ENCODE results near the gene IL3.
A peak's percentile ranks its signal among the peaks of the same experiment; 100 is the strongest.
"Not testable (repeated sequence)": the region's sequence is repeated elsewhere in the genome, so short reads cannot be mapped to it uniquely, and the experiment has no call there.

IL3 gene

DNA sequence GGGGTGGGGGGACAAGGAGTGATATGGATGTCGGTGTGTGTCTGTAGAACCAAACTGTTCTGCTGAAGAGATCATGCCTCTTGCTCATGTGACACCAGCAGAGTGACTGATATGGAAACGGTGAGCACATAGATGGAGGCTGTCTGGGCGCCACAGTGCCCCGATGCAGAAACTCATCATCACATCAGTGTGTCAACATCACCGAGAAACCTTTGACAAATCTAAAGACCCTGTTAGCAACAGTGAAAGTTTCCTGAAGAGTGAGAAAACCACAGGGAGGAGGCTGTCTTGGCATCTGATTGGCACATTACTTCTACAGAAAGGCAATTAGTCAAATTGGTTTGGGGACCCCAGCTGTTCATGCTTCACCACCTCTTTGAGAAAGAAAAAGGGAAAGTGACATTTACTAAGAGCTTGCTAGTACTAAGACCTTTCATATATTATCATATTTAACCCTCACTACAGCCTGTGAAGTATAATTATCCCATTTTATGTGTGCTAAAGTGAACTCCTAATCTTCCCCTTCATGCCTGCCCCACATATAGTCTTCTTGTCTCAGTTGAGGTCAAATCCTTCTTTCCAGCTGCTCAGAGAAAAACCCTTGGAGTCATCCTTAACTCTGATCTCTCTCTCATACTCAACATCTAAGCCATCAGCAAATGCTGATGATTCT, 38.8 kb downstream of the IL3 start:
- in situ Hi-C loops (cut with MboI; ENCODE audit: low pct_unique_long_range_greater_than_20kb, low sequenced_read_pairs): no loop called here
- DNase-seq: no peak

DNA sequence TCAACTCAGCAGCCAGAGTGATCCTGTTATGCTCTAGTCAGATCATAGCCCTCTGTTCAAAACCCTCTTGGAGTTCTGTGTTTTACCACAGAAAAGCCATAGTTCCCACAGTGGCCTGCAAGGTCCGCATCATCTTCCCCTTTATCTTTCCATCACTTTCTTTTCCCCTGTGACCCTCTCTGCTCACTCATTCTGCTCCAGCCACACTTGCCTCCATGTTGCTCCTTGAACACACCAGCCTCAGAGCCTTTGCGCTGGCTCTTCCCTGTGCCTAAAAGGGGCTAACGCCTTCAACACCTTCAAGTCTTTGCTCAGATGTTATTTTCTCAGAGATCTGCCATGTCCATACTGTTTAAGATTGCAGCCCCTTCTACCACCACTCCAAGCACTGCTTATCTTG, 39.5 kb downstream of the IL3 start:
- DNase-seq: no peak
- in situ Hi-C loops (cut with MboI; ENCODE audit: low pct_unique_long_range_greater_than_20kb, low sequenced_read_pairs): no loop called here

DNA sequence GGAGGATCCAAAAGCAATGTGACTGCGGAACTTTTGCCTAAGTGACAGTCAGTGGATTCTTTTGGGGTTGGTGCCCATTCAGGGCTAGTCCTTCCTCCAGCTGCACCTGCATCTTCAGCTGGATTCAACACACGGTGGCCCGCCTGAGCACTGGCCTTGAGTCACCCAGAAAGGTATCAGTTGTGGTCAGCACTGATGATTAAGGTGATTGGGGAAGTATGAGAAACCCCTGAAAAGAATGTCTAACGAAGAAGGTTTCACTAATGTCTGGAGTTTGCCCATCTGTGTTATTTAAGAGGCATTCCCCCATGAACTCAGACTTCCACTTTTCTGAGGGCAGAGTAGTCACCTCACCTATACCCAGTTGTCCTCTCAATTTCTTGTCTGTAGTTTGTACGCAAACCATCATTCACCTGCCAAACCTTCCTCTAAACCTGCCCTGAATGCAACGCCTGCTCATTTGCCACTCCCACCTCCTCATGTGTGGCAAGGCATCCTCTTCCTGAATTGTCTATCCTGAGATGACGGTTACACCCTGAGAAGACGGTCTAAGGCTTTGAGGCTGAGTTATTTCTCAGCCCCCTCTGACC, 40.3 kb downstream of the IL3 start:
- in situ Hi-C loops (cut with MboI; ENCODE audit: low pct_unique_long_range_greater_than_20kb, low sequenced_read_pairs): no loop called here
- no peak for DNase-seq

DNA sequence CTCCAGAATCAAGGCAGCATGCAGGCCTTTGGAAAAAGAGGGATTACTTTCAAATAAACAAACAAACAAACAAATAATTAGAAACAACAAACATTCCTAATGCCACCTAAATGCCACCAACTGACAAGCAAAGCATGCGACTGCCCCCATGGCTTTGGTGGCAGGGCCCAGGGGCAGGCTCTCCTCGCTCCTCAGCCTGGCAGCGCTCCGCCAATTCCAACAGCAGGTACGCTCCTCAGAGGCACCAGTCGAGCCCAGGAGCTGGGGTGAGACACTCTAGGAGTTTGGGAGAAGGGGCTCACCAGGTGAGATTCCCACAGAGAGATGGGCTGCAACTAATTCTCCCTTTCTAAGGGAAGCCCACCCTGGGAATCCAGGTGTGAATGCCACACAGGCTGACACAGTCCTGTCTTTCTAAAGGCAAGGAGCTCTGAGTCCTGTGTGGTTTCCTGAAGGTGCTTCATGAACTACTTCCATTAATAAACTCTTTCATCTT, 41.0 kb downstream of the IL3 start:
- DNase-seq: no peak
- in situ Hi-C loops (cut with MboI; ENCODE audit: low pct_unique_long_range_greater_than_20kb, low sequenced_read_pairs): no loop called here

DNA sequence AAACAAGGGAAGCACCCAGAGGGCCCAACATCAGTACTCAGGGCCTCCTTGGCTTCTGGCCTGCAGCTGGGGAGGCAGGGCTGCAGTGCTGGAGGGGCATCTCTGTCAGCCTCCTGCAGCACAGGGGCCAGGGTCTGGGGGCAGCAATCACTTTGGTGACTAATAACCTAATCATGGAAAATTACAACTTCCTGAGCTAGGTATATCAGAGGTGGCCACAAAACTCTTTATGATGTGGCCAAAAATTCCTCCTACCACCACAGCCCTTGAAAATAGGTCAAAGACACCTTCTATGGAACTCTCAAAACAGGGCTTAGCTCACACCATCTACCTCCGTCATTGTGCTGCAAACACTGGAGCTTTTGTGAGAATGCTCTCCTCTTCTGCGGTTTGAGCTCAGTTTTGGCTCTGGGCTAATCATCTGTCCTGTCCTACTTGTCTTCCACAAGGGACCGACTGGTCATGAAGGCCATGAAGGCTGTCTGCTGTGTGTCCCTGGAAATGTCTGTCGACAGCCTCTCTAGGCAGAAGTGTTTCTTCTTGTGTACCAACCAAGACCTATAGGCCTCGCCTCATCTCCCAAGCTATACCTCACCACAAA, 41.7 kb downstream of the IL3 start:
- in situ Hi-C loops (cut with MboI; ENCODE audit: low pct_unique_long_range_greater_than_20kb, low sequenced_read_pairs): no loop called here
- DNase-seq: no peak

DNA sequence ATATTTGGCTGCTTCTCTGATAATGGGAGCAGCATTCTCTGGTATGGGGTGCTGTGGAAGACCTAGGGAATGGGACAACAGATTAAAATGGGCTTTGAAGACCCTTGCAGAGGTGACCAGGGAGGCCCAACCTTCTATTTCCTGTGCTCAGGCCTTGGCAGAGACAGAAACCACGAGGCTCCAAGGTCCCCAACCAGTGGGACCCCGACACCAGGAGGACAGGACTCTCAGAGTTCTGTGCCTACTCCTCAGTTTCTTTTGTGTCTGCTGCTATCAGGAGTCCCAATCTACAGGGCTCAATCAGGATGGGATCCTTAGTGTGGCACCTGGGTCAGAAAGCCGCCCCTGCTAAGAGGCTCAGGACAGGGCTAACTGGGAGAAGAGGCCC, 42.5 kb downstream of the IL3 start:
- in situ Hi-C loops (cut with MboI; ENCODE audit: low pct_unique_long_range_greater_than_20kb, low sequenced_read_pairs): no loop called here

DNA sequence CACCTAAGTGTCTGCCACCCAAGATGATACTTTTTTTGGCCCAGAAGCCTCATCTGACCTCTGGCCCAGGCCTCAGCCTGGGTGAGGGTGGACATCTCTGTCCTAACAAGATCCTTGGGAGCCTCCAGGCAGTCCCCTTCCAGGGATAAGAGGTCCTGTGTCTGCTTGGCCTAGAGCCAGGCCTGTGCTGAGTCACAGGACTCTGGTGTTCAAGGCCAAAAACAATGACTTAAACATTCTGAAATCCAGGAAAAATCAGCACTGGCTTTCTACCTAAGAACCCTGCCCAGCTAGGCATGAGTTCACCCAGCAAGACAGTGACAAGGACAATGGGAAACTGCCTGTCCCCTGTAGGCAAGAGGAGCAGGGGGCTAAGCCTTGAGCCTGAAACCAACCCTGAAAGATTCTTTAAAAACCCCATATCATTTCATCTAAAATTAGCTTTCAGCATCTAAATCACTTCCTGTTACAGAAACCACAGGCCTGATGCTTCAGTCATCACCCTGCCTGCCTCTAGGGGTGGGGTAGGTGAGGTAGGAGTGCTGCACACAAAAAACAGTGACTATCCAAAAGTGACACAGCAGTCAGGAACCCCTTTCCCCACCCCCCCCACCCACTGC, 43.0 kb downstream of the IL3 start:
- DNase-seq: peak; percentile 84
- in situ Hi-C loops (cut with MboI; ENCODE audit: low pct_unique_long_range_greater_than_20kb, low sequenced_read_pairs): no loop called here

More for the DNA sequence above, 42.5 kb downstream of the IL3 start:
- DNase-seq: no peak

DNA sequence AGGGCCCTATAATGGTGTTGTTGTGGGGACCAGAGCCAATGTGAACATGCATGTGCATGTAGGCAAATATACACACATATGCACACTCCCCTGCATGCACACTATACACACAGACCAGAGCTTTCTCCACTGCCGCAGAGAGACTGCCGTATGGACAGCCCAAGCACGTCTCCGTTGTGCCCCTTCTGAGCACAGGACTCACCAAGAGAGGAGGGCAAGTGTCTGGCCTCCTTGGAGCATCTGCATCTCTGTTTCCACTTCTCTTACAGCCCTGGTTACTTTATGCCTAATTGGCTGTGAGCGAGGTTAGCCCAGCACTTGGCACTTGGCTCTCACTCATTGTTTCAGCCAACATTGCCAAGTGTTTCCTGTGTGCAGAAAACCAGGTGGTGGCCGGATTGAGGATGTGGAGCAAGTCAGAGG, 43.5 kb downstream of the IL3 start:
- DNase-seq: no peak
- in situ Hi-C loops (cut with MboI; ENCODE audit: low pct_unique_long_range_greater_than_20kb, low sequenced_read_pairs): no loop called here

DNA sequence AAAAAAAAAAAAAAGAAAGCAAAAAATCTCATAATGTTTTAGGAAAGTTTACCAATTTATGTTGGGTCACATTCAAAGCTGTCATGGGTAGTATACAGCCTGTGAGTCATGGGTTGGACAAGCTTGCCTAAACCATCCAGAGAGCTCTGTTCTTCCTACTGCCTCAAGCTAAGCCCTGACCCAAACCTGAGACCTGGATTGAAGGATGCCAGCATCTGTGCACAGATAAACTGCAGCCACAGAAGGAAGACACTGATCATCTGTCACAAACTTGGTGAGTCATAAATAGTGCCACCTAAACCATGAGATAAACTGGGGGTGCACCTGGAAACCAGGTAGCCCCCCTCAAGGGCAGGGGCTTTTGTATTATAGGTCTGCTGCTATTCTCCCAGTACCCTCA, 44.1 kb downstream of the IL3 start:
- in situ Hi-C loops (cut with MboI; ENCODE audit: low pct_unique_long_range_greater_than_20kb, low sequenced_read_pairs): no loop called here
- no peak for DNase-seq

DNA sequence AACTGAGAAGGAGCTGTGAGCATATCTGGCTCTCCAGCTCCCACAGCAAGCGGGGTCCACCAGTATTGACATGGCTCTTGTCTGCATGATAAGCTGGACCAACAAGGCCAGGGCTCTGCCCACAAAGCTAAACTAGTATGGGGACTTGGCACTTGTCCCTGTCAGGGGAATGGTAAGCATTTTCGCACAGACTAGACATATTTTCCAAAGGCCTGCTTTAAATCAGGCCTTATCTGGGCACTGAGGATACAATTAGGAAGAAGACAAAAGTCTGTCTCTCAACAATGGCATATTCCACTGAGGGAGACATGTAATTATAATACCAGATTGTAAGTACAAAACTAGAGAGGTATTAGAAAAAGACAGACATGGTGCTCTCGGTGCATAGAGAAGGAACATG, 45.2 kb downstream of the IL3 start:
- DNase-seq: no peak
- in situ Hi-C loops (cut with MboI; ENCODE audit: low pct_unique_long_range_greater_than_20kb, low sequenced_read_pairs): no loop called here

DNA sequence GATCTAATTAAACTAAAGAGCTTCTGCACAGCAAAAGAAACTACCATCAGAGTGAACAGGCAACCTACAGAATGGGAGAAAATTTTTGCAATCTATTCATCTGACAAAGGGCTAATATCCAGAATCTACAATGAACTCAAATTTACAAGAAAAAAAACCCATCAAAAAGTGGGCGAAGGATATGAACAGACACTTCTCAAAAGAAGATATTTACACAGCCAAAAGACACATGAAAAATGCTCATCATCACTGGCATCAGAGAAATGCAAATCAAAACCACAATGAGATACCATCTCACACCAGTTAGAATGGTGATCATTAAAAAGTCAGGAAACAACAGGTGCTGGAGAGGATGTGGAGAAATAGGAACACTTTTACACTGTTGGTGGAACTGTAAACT, 48.0 kb downstream of the IL3 start:
- in situ Hi-C loops (cut with MboI; ENCODE audit: low pct_unique_long_range_greater_than_20kb, low sequenced_read_pairs); DNase-seq: not testable (repeated sequence)

DNA sequence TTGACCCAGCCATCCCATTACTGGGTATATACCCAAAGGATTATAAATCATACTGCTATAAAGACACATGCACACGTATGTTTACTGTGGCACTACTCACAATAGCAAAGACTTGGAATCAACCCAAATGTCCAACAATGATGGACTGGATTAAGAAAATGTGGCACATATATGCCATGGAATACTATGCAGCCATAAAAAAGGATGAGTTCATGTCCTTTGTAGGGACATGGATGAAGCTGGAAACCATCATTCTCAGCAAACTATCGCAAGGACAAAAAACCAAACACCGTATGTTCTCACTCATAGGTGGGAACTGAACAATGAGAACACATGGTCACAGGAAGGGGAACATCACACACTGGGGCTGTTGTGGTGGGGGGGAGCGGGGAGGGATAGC, 48.5 kb downstream of the IL3 start:
- in situ Hi-C loops (cut with MboI; ENCODE audit: low pct_unique_long_range_greater_than_20kb, low sequenced_read_pairs); DNase-seq: not testable (repeated sequence)

DNA sequence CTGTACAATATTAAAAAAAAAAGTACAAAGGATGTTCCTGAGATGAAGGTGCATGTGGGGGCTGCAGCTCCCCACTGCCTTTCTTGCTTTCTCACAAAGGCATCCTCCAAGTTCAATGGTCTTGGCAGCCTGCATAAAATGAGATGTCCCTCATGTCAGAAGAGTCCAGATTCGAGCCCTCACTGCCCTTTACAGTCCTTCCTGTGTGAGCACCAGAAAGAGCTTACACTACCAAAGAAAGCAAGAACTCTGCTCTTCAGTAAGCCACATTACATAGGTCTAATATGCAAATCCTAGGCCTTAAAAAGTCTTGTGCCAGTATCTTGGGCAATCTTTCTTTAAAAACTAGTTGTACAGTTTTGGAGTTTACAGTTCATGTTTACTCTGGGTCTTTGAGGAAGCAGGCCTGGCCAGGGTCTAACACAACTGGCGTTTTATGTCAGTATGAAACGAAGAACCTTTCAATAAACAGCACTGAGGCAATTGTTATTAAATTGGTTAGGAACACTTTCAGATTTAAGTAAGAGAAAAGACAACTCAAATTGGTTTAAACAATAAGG, 49.1 kb downstream of the IL3 start:
- no peak for DNase-seq

DNA sequence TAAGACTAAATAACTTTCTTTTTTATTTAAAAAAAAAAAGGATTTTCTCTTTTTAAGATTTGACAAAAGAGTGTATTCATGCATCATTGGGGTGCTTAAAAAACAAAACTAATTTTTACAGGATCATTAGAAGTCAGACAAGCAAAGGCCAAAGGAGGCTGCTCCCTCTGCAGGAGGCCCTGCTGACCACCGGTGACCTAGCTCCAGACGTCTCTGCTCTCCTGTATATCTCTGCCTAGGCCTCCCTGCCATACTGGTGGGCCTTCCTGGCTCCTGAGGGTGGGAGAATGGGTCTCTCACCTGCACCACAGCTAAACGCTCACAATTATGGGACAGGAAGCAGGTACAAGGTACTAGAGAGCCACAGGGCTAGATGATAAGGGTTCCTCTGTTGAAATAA, 49.7 kb downstream of the IL3 start:
- in situ Hi-C loops (cut with MboI; ENCODE audit: low pct_unique_long_range_greater_than_20kb, low sequenced_read_pairs): no loop called here
- no peak for DNase-seq

More for the DNA sequence above, 49.1 kb downstream of the IL3 start:
- in situ Hi-C loops (cut with MboI; ENCODE audit: low pct_unique_long_range_greater_than_20kb, low sequenced_read_pairs): no loop called here

DNA sequence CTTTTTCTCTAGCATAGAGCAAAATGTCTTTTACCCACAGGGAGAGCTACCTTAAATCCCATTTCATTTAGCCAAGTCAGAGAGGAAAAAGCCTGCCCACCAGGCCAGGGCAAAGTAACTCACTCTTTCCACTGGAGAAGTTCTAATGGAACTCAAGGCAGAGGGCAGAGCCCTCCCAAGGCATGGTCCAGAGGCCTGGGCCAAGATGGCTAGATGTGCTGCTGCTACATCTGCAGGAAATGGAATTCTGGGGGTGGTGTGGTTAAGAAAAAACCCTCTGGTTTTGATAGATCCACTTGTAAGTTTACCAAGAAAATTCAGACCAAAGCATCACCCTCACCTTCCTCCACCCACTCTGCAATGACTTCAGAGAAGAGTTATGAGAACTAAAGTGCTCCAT, 50.5 kb downstream of the IL3 start:
- in situ Hi-C loops (cut with MboI; ENCODE audit: low pct_unique_long_range_greater_than_20kb, low sequenced_read_pairs): no loop called here
- no peak for DNase-seq

DNA sequence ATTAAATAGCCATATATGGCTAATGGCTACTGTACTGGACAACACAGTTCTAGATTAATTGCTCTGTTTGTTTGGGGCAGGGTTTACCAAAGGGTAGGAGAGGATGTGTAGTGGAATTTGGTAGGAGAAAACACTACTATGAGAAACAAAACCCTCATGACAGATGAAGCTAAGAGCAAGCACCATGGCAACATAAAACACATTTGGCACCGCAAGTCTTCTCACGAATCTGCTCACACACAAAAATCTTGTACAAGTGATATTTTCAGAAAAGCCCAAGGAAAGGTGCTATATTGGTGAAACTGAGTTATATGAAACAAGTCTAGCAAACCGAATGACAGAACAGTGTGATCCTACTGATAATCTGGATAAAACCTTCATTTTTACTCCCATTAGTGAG, 51.7 kb downstream of the IL3 start:
- in situ Hi-C loops (cut with MboI; ENCODE audit: low pct_unique_long_range_greater_than_20kb, low sequenced_read_pairs): no loop called here
- no peak for DNase-seq

Measured in KBM-7 (cell line).